NCI-H187 treated with DMSO at 0.1 percent for 48 hours (cell line): ENCODE measurements around the gene FAM124B.
"Not testable (repeated sequence)": the region's sequence is repeated elsewhere in the genome, so short reads cannot be mapped to it uniquely, and the experiment has no call there.

ENCODE experiments used
- DNase-seq: peaks from one replicate; lab custom pipeline; 2025; lab: John Stamatoyannopoulos, UW

FAM124B gene

GRCh38 chr2:224412141-224413015, 10.5 kb upstream of the FAM124B start:
- DNase-seq, result no peak

GRCh38 chr2:224410946-224411561, 9.1 kb upstream of the FAM124B start:
- no peak for DNase-seq

GRCh38 chr2:224408676-224409075, 6.8 kb upstream of the FAM124B start:
- no peak for DNase-seq

- DNase-seq, result no peak
Measured at GRCh38 chr2:224407241-224407701, 5.4 kb upstream of the FAM124B start.

- no peak for DNase-seq
Measured at GRCh38 chr2:224405841-224406370, 4.0 kb upstream of the FAM124B start.

GRCh38 chr2:224405412-224405811, 3.5 kb upstream of the FAM124B start:
- DNase-seq, result no peak

DNA sequence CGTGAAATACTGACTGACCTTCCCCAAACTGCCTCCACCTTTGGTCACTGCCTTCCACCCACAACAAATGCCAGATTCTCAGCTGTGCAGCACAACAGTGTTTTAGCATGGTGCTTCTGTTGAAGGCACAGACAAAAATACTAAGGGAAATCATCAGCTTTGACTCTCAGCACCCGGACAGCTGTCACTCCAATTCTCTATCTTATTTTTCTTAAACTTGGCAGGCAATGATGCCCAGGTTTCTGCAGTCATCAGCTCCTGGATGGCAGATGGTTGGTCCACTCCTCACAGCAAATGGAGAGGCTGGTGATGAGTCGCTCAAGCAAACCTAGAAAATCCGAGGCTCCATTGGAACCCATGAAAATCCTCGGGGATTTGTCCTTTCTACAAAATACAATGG, 2.9 kb upstream of the FAM124B start:
- DNase-seq, result no peak

DNA sequence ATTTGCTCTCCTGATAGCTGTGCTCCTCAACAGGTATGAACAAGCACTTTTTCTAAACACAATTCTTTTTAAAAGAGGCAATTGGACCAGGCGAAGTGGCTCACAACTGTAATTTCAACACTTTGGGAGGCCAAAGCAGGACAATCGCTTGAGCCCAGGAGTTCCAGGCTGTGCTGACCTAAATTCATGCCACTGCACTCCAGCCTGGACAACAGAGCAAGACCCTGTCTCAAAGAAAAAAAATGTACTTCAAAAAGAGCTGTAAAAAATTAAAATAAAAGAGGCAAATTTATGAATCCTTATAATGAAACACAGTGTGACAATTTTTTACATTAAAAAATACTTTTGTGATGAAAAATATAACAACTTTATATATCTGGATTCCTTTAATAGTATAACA, 1.8 kb upstream of the FAM124B start:
- DNase-seq, result no peak

- DNase-seq, result no peak
Measured at GRCh38 chr2:224400886-224401632, 848 bp downstream of the FAM124B start.

DNA sequence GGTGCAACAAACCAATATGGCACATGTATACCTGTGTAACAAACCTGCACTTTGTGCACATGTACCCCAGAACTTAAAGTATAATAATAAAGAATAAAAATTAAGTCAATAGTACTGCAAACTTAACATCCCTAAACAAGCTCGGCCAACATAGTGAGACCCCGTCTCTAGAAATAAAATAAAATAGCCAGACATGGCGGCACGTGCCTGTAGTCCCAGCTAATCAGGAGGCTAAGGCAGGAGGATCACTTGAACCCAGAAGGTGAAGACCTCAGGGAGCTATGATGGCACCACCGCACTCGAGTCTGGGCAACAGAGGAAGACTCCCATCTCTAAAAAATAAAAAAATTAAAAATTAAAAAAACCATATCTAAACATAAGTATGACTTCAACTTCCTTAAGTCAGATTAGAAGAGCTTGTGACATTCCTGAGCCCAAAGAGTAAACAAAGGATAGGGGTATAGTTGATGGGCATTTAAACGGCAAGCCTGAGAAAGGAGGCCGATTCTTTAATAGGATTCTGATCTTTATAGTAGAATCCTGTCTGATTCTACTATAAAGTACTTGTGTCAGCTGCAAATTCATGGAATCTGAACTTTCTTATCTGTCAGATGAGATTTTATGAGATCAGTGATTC, 1.6 kb downstream of the FAM124B start:
- no peak for DNase-seq

- no peak for DNase-seq
Measured at GRCh38 chr2:224398289-224398688, 3.6 kb downstream of the FAM124B start.

DNA sequence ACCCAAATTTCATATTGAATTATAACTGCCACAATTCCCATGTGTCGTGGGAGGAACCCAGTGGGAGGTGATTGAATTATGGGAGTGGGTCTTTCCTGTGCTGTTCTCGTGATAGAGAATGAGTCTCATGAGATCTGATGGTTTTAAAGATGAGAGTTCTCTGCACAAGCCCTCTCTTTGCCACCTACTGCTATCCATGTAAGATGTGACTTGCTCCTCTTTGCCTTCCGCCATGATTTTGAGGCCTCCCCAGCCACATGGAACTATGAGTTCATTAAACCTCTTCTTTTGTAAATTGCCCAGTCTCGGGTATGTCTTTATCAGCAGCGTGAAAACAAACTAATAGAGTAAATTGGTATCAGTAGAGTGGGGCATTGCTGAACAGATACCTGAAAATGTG, 4.8 kb downstream of the FAM124B start:
- DNase-seq, result not testable (repeated sequence)

GRCh38 chr2:224395620-224396390, 6.1 kb downstream of the FAM124B start:
- no peak for DNase-seq

GRCh38 chr2:224393157-224393872, 8.6 kb downstream of the FAM124B start:
- no peak for DNase-seq

GRCh38 chr2:224392545-224392944, 9.4 kb downstream of the FAM124B start:
- DNase-seq, result no peak

DNA sequence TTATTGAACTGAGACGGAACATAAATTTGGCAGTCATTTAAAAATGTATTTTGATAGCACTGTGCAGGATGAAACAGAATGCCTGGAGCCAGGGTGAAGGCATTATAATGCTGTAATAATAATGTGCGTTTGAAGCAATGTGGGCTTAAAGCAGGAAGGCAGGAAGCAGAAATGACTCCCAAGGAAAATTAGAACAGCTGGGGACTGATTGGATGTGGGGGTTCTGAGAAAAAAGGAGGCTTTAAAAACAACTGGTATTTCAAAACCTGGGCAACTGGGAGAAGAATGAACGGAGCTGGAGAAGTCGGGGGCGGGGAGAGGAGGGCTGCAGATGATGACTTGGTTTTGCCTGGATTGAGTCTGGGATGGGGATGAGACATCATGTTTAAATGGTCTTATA, 12.6 kb downstream of the FAM124B start:
- DNase-seq, result no peak

- no peak for DNase-seq
Measured at GRCh38 chr2:224386876-224387275, 15.0 kb downstream of the FAM124B start.

DNA sequence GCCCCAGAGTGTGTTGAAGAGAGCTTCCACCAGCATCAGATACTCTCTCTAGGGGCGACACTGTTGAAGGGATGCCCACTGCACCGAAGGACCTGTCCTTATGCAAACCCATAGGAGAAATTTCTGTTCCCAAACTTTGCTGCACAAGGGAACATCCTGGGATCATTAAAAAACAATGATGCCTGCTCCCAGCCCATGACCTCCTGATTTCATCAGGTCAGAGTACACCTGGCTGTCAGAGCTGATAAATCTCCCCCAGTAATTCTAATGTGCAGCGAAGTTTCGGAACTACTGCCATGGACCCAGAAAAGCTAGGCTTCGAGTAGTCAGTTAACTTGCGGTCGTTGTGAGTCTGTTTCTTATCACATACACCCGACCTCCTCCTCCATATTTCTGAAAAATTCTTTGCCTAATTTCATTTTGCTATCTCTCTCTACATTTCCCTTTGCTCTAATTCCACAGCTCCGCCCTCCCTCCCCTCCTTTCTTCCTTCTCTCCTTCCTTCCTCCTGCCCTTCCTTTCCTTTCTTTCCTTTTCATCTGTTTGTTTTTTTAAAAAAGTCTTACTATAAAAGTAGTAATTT, 18.8 kb downstream of the FAM124B start:
- no peak for DNase-seq

DNA sequence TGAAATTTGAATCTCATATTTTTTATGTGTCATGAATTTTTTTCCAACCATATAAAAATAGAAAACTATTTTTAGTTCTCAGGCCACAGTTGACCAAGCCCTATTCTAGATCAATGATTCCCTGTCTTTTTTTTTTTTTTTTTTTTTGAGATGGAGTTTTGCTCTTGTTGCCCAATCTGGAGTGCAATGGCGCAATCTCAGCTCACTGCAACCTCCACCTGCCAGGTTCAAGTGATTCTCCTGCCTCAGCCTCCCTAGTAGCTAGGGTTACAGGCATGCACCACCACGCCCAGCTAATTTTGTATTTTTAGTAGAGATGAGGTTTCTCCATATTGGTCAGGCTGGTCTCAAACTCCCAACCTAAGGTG, 19.6 kb downstream of the FAM124B start:
- not testable (repeated sequence) for DNase-seq
